HUDEP-2 (cell line): Measurements from ENCODE around the gene LYPD1.

Source experiments
- DNase-seq, 76 experiments: peaks; one replicate each; lab custom pipeline; 2025; ENCODE audit not compliant: unreplicated experiment in 76 of 76; lab: John Stamatoyannopoulos, UW

LYPD1 gene

GRCh38 chr2:132668987-132669907 lies 758 bp downstream of the LYPD1 start:
- no peak for DNase-seq

GRCh38 chr2:132668189-132668823 lies 1.7 kb downstream of the LYPD1 start:
- DNase-seq: no peak

- no peak for DNase-seq
These were observed 2.3 kb downstream of the LYPD1 start for GRCh38 chr2:132667706-132668105.

DNA sequence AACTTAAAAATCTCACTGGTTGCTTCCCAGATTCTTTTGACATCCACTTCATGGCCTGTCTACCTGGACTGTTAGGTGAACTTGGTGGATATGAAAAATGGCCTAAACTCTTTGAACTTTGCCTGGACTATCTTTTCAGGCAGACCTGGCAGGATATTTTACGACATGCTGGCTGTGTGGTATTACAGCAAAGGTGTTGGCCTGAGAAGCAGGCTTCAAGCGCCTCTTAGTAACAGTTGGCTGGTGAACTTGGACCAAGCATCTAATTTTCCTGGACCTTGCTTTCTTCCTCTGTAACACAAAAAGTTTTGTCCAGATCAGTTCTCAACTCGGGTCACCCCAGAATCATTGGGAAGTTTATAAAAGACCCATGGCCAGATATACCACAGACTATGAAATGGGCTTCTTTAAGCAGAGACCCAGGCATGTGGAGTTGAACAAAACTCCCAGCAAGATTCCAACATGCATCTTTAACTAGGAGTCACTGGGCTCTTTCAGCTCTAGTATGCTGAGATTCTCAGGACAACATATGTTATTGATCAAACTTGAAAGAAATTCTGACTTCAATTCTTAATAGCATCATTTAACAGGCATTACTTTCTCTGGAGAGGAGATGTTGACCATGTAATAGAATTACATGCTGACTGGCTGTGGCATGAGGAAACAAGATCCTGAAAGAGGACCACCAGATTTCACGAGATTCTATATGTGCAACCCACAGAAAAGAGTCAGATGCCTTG lies 4.4 kb downstream of the LYPD1 start:
- no peak for DNase-seq

DNA sequence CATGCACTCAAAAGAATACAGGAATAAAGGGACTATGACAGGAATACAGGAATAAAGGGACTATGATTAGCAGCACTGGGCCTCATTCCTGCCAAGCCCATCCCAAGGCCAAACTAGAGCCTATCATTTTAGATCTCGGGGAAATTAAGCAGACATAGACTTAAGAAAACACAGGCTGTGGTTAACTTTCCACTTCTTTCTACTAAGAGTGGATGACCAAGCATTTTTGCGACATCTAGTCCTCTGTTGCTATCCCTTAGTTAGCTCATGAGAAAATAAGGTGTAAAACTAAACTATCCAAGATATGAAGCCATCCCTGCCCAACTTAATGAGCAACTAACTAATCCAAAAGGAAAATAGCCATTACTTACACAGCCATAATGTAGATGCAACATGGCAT lies 5.9 kb downstream of the LYPD1 start:
- no peak for DNase-seq

DNA sequence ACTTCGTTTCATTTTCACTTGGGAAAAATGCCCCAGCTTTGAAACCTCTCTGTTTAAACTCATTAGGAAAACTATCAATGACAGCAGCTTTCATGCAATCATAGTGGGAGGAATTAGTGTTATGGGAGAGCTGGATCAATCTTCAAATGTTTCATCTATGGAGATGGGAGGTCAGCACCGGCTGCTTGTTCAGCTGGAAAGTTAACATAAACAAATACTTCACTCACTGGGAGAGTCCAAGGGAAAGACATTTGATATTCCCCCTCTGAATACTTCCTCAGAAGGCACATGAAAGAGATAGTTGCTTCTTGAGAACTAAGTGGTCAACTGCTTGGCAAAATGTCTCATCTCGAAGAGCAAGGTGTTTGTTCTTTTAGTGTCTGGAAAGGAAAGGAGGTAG lies 7.3 kb downstream of the LYPD1 start:
- no peak for DNase-seq

GRCh38 chr2:132659331-132659730 lies 10.7 kb downstream of the LYPD1 start:
- no peak for DNase-seq

DNA sequence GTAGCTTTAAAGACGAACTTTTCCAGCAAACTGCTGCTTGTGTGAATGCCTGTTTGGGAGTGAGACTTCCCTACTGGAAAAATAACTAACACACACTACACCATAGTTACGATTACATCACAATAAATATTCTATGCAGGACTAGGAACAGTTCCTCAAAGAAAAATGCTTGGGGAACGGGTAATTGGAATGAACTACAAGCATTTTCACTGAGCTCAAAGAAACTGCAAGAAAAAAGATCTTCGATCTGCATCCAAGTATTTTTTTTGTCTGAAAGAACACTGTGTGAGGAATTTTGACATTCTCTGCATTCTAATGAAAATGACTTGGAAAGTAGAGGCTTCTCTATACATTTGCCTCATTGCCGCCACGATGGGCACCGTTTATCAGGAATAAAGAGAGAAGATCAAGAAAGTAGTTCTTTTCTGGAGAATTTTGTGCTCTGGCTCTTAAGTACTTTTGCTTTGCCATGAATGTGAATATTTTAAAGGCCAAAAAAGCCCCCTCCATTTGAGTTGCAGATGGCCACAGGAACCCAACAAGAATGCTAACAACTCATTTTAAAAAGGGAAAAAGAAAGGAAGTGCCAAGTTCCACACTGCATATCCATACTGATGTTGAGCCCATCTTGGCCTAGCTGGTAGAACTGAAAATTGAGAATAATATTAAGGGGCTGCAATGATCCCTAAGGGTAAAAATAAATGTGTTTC lies 13.6 kb downstream of the LYPD1 start:
- no peak for DNase-seq

GRCh38 chr2:132654968-132655367 lies 15.0 kb downstream of the LYPD1 start:
- no peak for DNase-seq

GRCh38 chr2:132654335-132654734 lies 15.7 kb downstream of the LYPD1 start:
- DNase-seq: no peak

- DNase-seq: no peak
These were observed 17.5 kb downstream of the LYPD1 start for GRCh38 chr2:132652474-132652873.

- DNase-seq: peak in 3 of 76 experiments; percentile 0 to 2 (median 1)
These were observed 18.6 kb downstream of the LYPD1 start for GRCh38 chr2:132651115-132652045.

DNA sequence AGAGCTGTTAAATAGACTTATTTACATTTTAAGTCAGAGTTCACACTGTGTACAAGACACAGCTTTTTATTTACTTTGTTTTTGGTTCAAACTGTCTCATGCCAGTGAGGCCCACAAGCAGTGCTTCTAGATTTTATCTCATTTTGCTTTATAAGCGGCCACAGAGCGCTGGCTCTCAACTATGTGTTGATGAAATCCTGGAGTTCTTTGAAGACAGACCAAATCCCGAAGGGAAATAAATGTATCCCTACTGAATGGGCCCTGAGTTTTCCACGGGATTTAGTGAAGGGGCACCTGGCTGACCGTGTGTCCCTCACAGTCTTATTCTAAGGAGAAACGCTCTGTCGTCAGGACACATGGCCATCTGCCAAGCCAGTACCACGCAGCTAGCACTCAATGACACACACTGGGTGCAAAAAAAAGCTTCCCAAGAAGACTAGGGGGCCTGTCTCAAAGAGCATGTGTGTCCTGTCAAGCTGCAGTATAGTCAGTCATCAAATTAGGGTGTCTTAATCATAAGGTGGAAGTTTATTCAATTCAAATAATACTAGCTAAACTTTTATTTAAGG lies 23.4 kb downstream of the LYPD1 start:
- DNase-seq: no peak

GRCh38 chr2:132645722-132646539 lies 24.1 kb downstream of the LYPD1 start:
- DNase-seq: no peak

DNA sequence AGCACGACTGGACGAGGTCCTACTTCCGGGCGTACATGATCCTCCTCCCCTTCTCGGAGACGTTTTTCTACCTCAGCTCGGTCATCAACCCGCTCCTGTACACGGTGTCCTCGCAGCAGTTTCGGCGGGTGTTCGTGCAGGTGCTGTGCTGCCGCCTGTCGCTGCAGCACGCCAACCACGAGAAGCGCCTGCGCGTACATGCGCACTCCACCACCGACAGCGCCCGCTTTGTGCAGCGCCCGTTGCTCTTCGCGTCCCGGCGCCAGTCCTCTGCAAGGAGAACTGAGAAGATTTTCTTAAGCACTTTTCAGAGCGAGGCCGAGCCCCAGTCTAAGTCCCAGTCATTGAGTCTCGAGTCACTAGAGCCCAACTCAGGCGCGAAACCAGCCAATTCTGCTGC lies 24.8 kb downstream of the LYPD1 start:
- no peak for DNase-seq

GRCh38 chr2:132642415-132642814 lies 27.6 kb downstream of the LYPD1 start:
- no peak for DNase-seq

DNA sequence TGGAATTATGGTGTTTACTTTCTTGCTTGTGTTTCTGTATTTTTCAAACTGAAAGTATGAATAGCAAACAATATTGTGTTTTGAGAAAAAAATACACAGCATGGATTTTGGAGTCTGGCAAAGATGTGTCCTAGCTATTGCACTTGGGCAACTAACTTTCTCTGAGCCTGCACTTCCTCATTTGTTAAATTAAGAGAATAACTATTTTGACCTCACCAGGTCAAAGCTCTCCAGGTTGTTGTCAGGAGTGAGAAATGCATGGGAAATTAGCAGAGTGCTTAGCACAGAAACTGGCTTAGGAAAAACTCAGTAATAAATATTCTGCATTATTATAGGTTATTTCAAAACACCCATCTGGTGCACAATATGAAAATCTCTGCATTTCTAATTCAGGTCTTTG lies 28.2 kb downstream of the LYPD1 start:
- no peak for DNase-seq

DNA sequence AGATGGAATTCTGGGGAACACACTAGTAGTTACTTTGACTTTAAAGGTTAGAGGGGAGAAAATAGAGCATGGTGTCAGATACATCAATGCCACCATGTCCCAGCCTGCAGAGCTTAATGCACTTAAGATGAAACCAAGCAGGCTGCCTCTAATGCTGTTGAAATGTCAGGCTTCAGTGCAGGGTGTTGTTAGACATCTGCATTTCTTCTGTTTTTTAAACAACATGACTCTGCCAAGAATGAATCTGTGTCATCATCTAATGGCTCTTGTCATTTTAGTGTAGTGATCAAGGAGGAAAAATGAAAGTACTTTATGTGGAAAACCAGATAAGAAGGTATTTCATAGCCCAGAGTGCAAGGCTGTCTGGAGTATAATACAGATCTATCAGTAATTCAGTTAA lies 29.9 kb downstream of the LYPD1 start:
- DNase-seq: no peak
